ENCODE data around the gene PYCR2. TPM values are rescaled to one million over a fixed set of nuclear protein-coding genes. Genes with fewer than 3 reads are reported as not detected.
"Not testable (repeated sequence)": the region's sequence is repeated elsewhere in the genome, so short reads cannot be mapped to it uniquely, and the experiment has no call there.

PYCR2 gene
- total RNA-seq, 2 experiments from 2014 or later = 136 to 181 TPM

DNA sequence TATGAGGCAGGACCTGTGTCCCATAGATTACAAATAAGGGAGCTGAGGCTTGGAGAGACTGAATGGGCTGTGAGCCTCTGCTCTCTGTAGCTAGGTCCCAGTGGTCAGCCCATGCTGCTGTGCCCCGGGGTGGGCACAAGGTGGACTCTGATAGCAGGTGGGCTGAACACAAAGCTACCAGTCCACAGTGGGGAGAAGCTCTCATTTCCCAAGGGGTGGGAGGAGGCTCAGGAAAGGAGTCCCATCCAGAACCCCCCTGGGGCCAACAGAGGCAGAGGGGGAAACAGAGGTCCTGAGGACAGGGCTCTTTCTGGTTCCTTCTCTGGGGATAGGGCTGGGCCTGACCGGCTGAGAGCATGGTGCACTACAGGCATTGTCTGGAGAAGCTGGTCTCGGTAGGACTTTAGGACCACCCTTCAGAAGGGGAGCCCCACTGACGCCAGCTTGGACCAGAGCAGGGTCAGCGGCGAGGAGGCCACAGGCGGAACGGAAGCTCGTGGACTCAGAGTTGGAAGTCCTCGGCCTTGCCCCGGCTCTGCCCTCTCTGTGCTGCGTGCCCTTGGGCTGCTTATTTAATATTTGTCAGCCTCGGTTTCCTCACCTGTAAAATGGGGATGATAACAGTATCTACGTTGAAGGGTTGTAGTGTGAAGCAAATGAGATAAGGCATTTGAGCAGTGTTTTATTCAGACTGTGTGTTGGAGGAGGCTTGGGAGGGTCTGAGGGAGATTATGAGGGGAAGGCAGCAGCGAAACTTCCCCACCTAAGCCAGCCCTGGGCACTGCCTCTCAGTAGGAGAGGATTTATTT, 48.5 kb upstream of the PYCR2 start:
- TF ChIP-seq EZH2phosphoT487 (IDR thresholded peaks at IDR 0.05; ENCODE audit: borderline replicate concordance, low read depth, low read length) = no peak
- no peak for TF ChIP-seq CTCF (conservative IDR thresholded peaks at IDR 0.05; ENCODE audit: low read length)
- no peaks in the 10 kb centered on the region for H3K9me3 ChIP-seq (ENCODE audit: low read length)
- no peak overlapping the region for H3K4me2 ChIP-seq (ENCODE audit: low read length)
- H2AFZ ChIP-seq (ENCODE audit: low read length) = no peak overlapping the region
- no peak overlapping the region for H3K4me3 ChIP-seq (ENCODE audit: low read depth, low read length, poor library complexity, severe bottlenecking)
- H3K79me2 ChIP-seq (ENCODE audit: insufficient read depth, low read depth, low read length) = no peaks in the 10 kb centered on the region
- ChIA-PET CTCF (ENCODE audit: unreplicated experiment) (no interaction called here), POLR2A (interaction anchor here (1.6 kb wide), 1 partner anchor 193 kb away, joined by 5 read pairs; no protein-coding TSS in a partner anchor)
- BruUV-seq (replicated peaks) = no TSS peak
- no peaks in the 10 kb centered on the region for H4K20me1 ChIP-seq (ENCODE audit: insufficient read depth, low read length)
- H3K9me2 ChIP-seq (ENCODE audit: insufficient read depth, low read length) = no peaks in the 10 kb centered on the region
- peaks cover 5% of the 10 kb centered on the region; the same call in 1 of the 2 replicates for H3K36me3 ChIP-seq (ENCODE audit: insufficient read depth, low read length)
- no peak overlapping the region for H3K27ac ChIP-seq (ENCODE audit: low read depth, low read length, poor library complexity, severe bottlenecking)
- intact Hi-C loops (cut with micrococcal nuclease; ENCODE audit: unreplicated experiment) = no loop called here
- DNase-seq (ENCODE audit: low spot score) = no peak
- peaks cover 4% of the 10 kb centered on the region for H3K4me1 ChIP-seq (ENCODE audit: insufficient read depth, low read length, poor library complexity, severe bottlenecking)

DNA sequence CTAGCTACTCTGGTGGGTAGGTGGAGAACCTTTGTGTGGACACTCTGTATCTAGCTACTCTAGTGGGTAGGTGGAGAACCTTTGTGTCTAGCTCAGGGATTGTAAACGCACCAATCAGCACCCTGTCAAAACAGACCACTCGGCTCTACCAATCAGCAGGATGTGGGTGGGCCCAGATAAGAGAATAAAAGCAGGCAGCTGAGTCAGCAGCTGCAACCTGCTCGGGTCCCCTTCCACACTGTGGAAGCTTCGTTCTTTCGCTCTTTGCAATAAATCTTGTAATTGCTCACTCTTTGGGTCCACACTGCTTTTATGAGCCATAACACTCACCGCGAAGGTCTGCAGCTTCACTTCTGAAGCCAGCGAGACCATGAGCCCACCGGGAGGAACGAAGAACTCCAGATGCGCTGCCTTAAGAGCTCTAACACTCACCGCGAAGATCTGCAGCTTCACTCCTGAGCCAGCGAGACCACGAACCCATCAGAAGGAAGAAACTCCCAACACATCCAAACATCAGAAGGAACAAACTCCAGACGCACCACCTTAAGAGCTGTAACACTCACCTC, 46.6 kb upstream of the PYCR2 start:
- H3K27ac ChIP-seq (ENCODE audit: low read depth, low read length, poor library complexity, severe bottlenecking); H2AFZ ChIP-seq (ENCODE audit: low read length); intact Hi-C loops (cut with micrococcal nuclease; ENCODE audit: unreplicated experiment); H3K4me3 ChIP-seq (ENCODE audit: low read depth, low read length, poor library complexity, severe bottlenecking); DNase-seq (ENCODE audit: low spot score); H3K9me3 ChIP-seq (ENCODE audit: low read length); H4K20me1 ChIP-seq (ENCODE audit: insufficient read depth, low read length); H3K4me1 ChIP-seq (ENCODE audit: insufficient read depth, low read length, poor library complexity, severe bottlenecking); H3K36me3 ChIP-seq (ENCODE audit: insufficient read depth, low read length); BruUV-seq (replicated peaks); H3K9me2 ChIP-seq (ENCODE audit: insufficient read depth, low read length); H3K79me2 ChIP-seq (ENCODE audit: insufficient read depth, low read depth, low read length); H3K4me2 ChIP-seq (ENCODE audit: low read length): not testable (repeated sequence)
- ChIA-PET POLR2A (interaction anchor here (0.9 to 1.5 kb wide), 2 partner anchors 16 to 19 kb away, joined by 3 read pairs; no protein-coding TSS in a partner anchor), CTCF (ENCODE audit: unreplicated experiment) (interaction anchor here (0.5 kb wide), 1 partner anchor 198 kb away, joined by 3 read pairs; no protein-coding TSS in a partner anchor)

DNA sequence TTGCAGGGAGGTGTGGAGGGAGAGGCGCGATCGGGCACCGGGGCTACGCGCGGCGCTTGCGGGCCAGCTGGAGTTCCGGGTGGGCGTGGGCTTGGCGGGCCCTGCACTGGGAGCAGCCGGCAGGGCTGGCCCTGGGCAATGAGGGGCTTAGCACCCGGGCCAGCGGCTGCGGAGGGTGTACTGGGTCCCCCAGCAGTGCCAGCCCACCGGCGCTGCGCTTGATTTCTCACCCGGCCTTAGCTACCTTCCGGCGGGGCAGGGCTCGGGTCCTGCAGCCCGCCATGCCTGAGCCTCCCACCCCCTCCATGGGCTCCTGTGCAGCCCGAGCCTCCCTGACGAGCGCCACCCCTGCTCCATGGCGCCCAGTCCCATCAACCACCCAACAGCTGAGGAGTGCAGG, 45.7 kb upstream of the PYCR2 start:
- H4K20me1 ChIP-seq (ENCODE audit: insufficient read depth, low read length); H2AFZ ChIP-seq (ENCODE audit: low read length); H3K27ac ChIP-seq (ENCODE audit: low read depth, low read length, poor library complexity, severe bottlenecking); H3K9me2 ChIP-seq (ENCODE audit: insufficient read depth, low read length); intact Hi-C loops (cut with micrococcal nuclease; ENCODE audit: unreplicated experiment); H3K9me3 ChIP-seq (ENCODE audit: low read length); DNase-seq (ENCODE audit: low spot score); H3K36me3 ChIP-seq (ENCODE audit: insufficient read depth, low read length); H3K4me2 ChIP-seq (ENCODE audit: low read length); H3K4me1 ChIP-seq (ENCODE audit: insufficient read depth, low read length, poor library complexity, severe bottlenecking); H3K4me3 ChIP-seq (ENCODE audit: low read depth, low read length, poor library complexity, severe bottlenecking); H3K79me2 ChIP-seq (ENCODE audit: insufficient read depth, low read depth, low read length); BruUV-seq (replicated peaks): not testable (repeated sequence)
- CTCF ChIA-PET (ENCODE audit: unreplicated experiment) = interaction anchor here (0.5 kb wide), 1 partner anchor 198 kb away, joined by 3 read pairs; no protein-coding TSS in a partner anchor
- POLR2A ChIA-PET = interaction anchor here (0.9 to 1.5 kb wide), 2 partner anchors 15 to 18 kb away, joined by 3 read pairs; no protein-coding TSS in a partner anchor
